Fibroblast of mammary gland (primary cell): ENCODE data around the gene BTG1.
"Not testable (repeated sequence)": the region's sequence is repeated elsewhere in the genome, so short reads cannot be mapped to it uniquely, and the experiment has no call there.

Source experiments
- DNase-seq: peaks from one replicate; pipeline ENCODE4 v3.0.0-alpha.2; 2010; ENCODE audit warnings: low read depth
- H3K4me3 ChIP-seq: 2 replicates; pipeline ENCODE4 v1.5.1; 2011; ENCODE audit warnings: low read depth, mild to moderate bottlenecking, low read length, moderate library complexity; ENCODE audit not compliant: control insufficient read depth
- TF ChIP-seq, protein P1 (sequence below): conservative IDR thresholded peaks from 2 replicates; pipeline ENCODE4 v1.5.1; 2011; ENCODE audit warnings: low read depth, low read length, inconsistent platforms; ENCODE audit not compliant: control insufficient read depth, insufficient read depth

Gene BTG1

GRCh38 chr12:92136965-92137721 lies 8.5 kb downstream of the BTG1 start:
- peak; percentile 93 for DNase-seq
- TF ChIP-seq, protein P1, sequence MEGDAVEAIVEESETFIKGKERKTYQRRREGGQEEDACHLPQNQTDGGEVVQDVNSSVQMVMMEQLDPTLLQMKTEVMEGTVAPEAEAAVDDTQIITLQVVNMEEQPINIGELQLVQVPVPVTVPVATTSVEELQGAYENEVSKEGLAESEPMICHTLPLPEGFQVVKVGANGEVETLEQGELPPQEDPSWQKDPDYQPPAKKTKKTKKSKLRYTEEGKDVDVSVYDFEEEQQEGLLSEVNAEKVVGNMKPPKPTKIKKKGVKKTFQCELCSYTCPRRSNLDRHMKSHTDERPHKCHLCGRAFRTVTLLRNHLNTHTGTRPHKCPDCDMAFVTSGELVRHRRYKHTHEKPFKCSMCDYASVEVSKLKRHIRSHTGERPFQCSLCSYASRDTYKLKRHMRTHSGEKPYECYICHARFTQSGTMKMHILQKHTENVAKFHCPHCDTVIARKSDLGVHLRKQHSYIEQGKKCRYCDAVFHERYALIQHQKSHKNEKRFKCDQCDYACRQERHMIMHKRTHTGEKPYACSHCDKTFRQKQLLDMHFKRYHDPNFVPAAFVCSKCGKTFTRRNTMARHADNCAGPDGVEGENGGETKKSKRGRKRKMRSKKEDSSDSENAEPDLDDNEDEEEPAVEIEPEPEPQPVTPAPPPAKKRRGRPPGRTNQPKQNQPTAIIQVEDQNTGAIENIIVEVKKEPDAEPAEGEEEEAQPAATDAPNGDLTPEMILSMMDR: no peak
- no peak overlapping the region for H3K4me3 ChIP-seq

DNA sequence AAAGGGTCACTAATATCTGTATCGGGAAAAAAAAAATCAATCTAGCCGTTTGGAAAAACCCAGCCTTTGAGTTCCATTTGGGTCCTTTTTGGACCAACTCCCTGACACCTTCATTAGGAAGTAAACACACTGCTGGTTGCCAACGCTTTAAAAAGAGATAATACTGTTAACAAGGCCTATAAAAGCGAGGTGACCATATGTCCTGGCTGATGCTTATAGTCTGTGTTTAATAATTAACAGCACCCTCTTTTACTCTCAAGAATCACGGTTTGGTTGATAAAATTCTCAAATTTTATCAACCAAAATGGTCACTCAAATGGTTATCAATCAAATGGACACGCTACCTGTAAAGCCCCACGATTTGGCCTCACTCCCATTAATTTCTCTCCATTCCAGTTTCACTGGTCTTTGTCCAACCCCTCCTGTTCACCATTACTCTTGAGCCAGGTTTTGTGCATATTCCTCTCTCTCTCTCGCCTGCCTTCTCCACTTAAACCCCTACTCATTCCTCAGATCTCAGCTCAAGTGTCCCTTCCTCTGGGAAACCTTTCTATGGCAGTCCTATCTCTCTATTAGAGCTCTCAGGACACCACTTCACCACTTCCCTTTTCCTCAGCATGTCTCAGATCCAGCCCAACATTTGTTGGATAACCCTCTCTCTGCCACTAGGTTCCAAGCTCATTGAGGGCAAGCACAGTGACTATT lies 9.5 kb downstream of the BTG1 start:
- DNase-seq: no peak
- TF ChIP-seq, protein P1: no peak
- no peak overlapping the region for H3K4me3 ChIP-seq

DNA sequence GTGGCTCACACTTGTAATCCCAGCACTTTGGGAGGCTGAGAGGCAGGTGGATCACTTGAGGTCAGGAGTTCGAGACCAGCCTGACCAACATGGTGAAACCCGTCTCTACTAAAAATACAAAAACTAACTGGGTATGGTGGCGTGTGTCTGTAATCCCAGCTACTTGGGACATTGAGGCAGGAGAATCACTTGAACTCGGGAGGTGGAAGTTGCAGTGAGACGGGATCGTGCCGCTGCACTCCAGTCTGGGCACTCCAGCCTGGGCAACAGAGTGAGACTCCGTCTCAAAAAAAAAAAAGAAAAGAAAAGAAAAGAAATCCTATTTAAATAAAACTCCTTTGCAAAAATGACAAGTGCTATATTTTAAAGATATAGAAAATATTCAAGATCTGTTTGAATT lies 10.1 kb downstream of the BTG1 start:
- H3K4me3 ChIP-seq: not testable (repeated sequence)

GRCh38 chr12:92134638-92135274 lies 10.9 kb downstream of the BTG1 start:
- no peak overlapping the region for H3K4me3 ChIP-seq
- TF ChIP-seq, protein P1: no peak
- DNase-seq: peak; percentile 94

More for the DNA sequence above, 10.1 kb downstream of the BTG1 start:
- not testable (repeated sequence) for DNase-seq

DNA sequence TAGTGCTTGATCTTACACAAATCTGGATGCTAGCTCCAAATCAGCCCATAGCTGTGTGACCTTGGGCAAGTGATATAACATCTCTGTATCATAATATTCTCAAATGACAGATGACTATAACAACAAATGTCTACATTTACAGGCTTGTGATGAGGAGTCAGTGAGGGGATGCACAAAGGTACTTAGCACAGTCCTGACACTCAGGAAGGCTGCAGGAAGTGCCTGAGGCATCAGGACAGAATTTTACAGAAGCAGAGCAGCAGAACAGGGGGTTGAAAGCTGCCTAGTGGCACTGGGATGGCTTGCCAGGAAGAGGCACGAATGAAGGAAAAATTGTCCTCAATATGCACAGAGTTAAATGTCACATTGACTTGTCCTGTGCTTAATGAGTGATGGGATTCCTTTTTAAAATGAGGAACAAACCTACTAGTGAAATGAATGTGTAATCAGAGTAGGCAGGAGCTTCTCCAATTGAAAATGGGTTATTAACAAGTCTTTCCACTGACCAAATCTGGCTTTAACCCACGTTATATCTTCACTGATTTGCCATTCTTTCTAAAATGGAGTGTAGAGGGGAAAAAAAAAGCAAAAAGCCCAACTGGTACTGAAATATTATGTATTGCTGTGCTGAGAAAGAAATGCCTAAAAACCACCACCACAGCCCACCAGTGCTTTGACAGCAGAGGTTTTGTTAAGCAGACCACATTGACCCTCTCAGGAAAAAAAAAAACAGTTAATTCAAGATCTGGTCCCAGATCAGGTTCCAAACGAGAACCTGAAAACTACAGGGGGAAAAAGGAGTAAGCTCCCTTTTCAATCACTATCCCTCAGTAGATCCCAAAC lies 11.6 kb downstream of the BTG1 start:
- no peak overlapping the region for H3K4me3 ChIP-seq
- DNase-seq: no peak
- TF ChIP-seq, protein P1: no peak

- H3K4me3 ChIP-seq: no peak overlapping the region
- no peak for DNase-seq
- TF ChIP-seq, protein P1: no peak
Measured at GRCh38 chr12:92133171-92133570, 12.5 kb downstream of the BTG1 start.
